ENCODE results near the gene TAS2R3.

Gene TAS2R3

GRCh38 chr7:141785706-141786552, 22.0 kb downstream of the TAS2R3 start:
- H3K4me3 ChIP-seq (ENCODE audit: low read depth, low read length), result no peak overlapping the region
- peak; percentile 58; the same call in 1 of the 2 replicates for TF ChIP-seq CTCF (IDR thresholded peaks at IDR 0.05; ENCODE audit: borderline replicate concordance, insufficient read depth, low read depth, low read length)

GRCh38 chr7:141788296-141788695, 24.4 kb downstream of the TAS2R3 start:
- H3K4me3 ChIP-seq (ENCODE audit: low read depth, low read length), result no peak overlapping the region
- TF ChIP-seq CTCF (IDR thresholded peaks at IDR 0.05; ENCODE audit: borderline replicate concordance, insufficient read depth, low read depth, low read length), result no peak

GRCh38 chr7:141789917-141790316, 26.0 kb downstream of the TAS2R3 start, which contains the start of gene TAS2R5:
TSS of gene TAS2R5 (plus strand) at chr7:141790217. CDS start at chr7:141790362, 145 bp downstream.
- TF ChIP-seq CTCF (IDR thresholded peaks at IDR 0.05; ENCODE audit: borderline replicate concordance, insufficient read depth, low read depth, low read length), result no peak
- no peak within 1 kb of the TSS for H3K4me3 ChIP-seq (ENCODE audit: low read depth, low read length)

- no peak overlapping the region for H3K4me3 ChIP-seq (ENCODE audit: low read depth, low read length)
Measured at GRCh38 chr7:141792526-141792925, 28.6 kb downstream of the TAS2R3 start.

More at GRCh38 chr7:141792526-141792925, 28.6 kb downstream of the TAS2R3 start:
- no peak for TF ChIP-seq CTCF (IDR thresholded peaks at IDR 0.05; ENCODE audit: borderline replicate concordance, insufficient read depth, low read depth, low read length)

Data from GM12875 (cell line).